ENCODE measurements around the gene HIGD1C. TPM values are rescaled to one million over a fixed set of nuclear protein-coding genes. Genes with fewer than 3 reads are reported as not detected.

The HIGD1C gene
- total RNA-seq, 1 experiment from 2014 or later: not detected

- Histone ChIP-seq H3K27me3 (no peaks in the 10 kb centered on the region), H3K36me3 (no peaks in the 10 kb centered on the region), H3K9me3 (no peaks in the 10 kb centered on the region), H3K4me3 (no peak overlapping the region)
- no peak for DNase-seq
These were observed 3.4 kb downstream of the HIGD1C start for GRCh38 chr12:50955697-50956096.

DNA sequence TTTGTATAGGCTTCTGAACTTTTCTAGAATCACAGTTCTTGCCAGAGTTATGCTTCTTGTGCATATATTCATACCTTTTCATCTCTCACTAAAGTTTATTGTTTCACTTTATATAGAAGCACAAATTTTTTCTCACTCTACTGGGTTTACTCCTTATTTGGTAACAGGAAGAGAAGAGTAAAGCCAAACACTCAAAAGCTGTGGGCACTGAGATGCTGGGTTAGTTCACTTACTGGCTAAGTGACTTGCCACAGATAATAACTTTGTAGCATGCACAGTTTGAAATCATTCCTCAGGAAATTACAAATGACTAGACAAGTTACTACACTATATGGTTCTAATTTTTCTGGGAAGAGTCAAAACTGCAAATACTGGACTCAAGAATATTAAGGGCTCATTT lies 7.8 kb downstream of the HIGD1C start:
- Histone ChIP-seq H3K9me3 (no peaks in the 10 kb centered on the region), H3K36me3 (no peaks in the 10 kb centered on the region), H3K27me3 (no peaks in the 10 kb centered on the region), H3K4me3 (no peak overlapping the region)
- no peak for DNase-seq

DNA sequence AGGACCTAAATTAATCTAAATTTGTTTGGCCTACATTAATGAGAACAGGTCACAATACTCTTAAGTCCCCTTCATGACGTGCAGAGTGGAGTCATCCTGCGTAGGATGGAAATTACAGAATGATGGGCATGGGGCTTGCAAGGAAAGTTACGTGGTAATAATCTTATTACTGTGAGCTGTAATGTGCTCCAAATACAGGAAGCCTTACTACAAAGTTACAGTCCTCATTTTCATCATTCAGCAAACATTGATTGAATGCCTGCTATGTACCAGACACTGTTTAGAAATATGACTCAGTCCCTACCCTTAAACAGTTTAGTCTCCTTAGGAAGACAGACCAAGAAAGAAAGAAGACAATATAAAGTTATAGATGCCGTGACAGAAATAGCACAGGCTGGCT lies 9.4 kb downstream of the HIGD1C start:
- Histone ChIP-seq H3K9me3 (no peaks in the 10 kb centered on the region), H3K36me3 (no peaks in the 10 kb centered on the region), H3K27me3 (no peaks in the 10 kb centered on the region), H3K4me3 (no peak overlapping the region)
- DNase-seq: no peak

DNA sequence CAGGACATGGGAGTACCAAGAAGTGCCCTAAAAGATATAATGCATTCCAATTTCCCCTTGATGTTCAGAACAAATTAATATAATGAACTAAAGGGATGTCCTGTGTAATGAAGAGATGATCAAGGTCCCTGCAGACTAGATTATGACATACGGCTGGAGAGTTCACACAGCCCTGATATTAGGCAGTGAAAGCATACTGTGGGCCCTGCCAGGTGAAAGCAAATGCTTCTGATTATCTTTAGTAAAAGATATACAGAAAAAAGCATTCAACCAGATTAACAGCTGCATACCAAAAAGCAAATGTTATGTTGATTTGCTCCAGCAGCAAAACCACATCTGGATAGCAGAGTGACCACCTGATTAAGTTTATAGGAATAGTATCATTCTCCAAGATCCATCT lies 12.1 kb downstream of the HIGD1C start:
- DNase-seq: no peak
- Histone ChIP-seq H3K27me3 (no peaks in the 10 kb centered on the region), H3K36me3 (no peaks in the 10 kb centered on the region), H3K4me3 (no peak overlapping the region), H3K9me3 (no peaks in the 10 kb centered on the region)

DNA sequence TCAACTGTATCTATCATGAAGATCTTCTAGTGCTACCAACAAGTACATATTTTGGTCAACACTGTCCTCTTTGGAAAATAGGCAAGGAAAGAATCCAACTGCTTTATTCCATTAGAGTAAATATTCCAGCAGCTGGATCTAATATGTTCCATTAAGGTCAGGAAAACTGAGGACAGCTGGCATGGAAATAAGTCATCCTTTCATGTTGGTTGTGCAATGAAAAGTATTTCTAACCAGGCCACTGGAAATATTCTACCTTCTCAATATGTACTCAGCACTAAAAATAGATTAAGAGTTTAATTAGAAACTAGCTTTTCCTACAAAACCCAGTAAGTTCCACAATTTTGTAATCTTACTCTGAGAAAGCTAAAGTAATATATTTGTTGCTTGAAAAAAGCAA lies 19.6 kb downstream of the HIGD1C start:
- Histone ChIP-seq H3K9me3 (no peaks in the 10 kb centered on the region), H3K4me3 (no peak overlapping the region), H3K36me3 (peaks cover 4% of the 10 kb centered on the region; the same call in 1 of the 2 replicates), H3K27me3 (no peaks in the 10 kb centered on the region)
- no peak for DNase-seq

- Histone ChIP-seq H3K36me3 (peaks cover 7% of the 10 kb centered on the region), H3K27me3 (no peaks in the 10 kb centered on the region), H3K4me3 (no peak overlapping the region), H3K9me3 (no peaks in the 10 kb centered on the region)
- DNase-seq: no peak
These were observed 27.2 kb downstream of the HIGD1C start for GRCh38 chr12:50979369-50980052.

GRCh38 chr12:50980545-50980944 lies 28.2 kb downstream of the HIGD1C start:
- H3K9me3 ChIP-seq: no peaks in the 10 kb centered on the region

DNA sequence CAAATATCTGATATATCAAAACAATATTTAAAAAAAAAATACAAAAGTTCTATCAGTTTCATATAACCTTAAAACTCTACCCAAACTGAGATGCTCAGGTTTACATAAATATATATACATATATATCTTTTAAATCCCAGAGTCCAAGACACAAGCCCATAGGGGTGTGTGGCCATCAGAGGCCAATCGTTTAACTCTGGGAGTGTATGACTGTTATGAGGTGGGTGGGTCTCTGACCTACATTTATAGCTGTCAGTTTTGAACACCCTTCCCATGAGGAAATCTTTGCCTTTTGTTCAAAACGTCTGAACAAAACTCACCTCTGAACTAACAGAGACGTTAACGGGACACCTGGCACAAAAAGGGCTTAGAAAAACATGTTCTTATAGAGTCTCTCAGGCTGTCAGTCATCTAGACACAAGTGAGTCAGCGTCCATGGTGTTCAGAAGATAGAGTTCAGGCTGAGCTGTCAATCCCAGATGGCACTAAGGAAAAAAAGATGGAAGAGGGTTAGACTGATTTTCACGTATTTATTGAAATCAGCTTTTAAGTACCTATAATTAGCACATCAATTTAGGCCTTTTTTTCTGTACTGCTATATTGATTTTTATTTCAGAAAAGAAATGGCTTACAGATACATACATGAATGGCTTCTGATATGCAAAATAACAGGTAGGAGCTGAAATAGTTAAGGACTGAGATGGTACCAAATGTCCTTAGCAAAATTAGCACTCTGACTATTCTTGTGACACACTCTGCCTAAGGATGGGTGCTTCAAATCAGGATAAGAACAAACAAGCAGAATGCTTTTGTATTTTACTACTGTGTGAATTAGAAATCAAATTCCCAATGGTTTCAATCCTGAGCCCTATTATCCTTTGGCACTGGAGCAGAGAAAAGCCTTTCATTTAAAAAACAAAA lies 29.2 kb downstream of the HIGD1C start:
- H3K27me3 ChIP-seq: no peaks in the 10 kb centered on the region
- peaks cover 8% of the 10 kb centered on the region for H3K36me3 ChIP-seq
- H3K4me3 ChIP-seq: no peak overlapping the region
- H3K9me3 ChIP-seq: no peaks in the 10 kb centered on the region
- no peak for DNase-seq

More at GRCh38 chr12:50980545-50980944, 28.2 kb downstream of the HIGD1C start:
- no peak overlapping the region for H3K4me3 ChIP-seq
- no peak for DNase-seq
- peaks cover 7% of the 10 kb centered on the region for H3K36me3 ChIP-seq
- no peaks in the 10 kb centered on the region for H3K27me3 ChIP-seq

- DNase-seq: no peak
- peaks cover 26% of the 10 kb centered on the region for H3K36me3 ChIP-seq
- no peak overlapping the region for H3K4me3 ChIP-seq
- H3K9me3 ChIP-seq: no peaks in the 10 kb centered on the region
- no peaks in the 10 kb centered on the region for H3K27me3 ChIP-seq
These were observed 32.4 kb downstream of the HIGD1C start for GRCh38 chr12:50984586-50985298.

DNA sequence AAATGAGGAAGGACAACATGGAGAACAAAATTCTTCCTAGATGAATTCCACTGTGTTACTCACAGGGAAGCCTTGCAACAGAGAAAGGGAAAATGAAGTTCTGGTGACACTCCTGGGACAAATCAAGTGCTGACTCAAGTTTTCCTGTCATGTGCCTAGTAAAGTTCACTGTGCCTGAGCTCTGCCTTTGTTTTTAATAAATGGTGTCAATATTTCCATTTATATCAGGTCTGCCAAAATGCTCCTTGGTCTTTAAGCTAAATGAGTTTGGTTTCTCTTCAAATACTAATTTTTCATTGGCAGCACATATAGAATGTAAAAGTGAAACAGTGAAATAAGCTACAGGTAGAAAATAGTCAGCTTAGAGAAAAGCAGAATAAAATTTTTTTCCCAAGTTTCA lies 33.0 kb downstream of the HIGD1C start:
- no peak overlapping the region for H3K4me3 ChIP-seq

GRCh38 chr12:50986966-50987737 lies 34.8 kb downstream of the HIGD1C start:
- DNase-seq: no peak
- Histone ChIP-seq H3K9me3 (no peaks in the 10 kb centered on the region), H3K36me3 (peaks cover 42% of the 10 kb centered on the region), H3K4me3 (no peak overlapping the region), H3K27me3 (no peaks in the 10 kb centered on the region)

More for the DNA sequence above, 33.0 kb downstream of the HIGD1C start:
- Histone ChIP-seq H3K27me3 (no peaks in the 10 kb centered on the region), H3K36me3 (peaks cover 31% of the 10 kb centered on the region), H3K9me3 (no peaks in the 10 kb centered on the region)
- no peak for DNase-seq

- H3K36me3 ChIP-seq: peaks cover 42% of the 10 kb centered on the region
- no peak for DNase-seq
- H3K4me3 ChIP-seq: no peak overlapping the region
- no peaks in the 10 kb centered on the region for H3K9me3 ChIP-seq
- H3K27me3 ChIP-seq: no peaks in the 10 kb centered on the region
These were observed 35.7 kb downstream of the HIGD1C start for GRCh38 chr12:50988051-50988450.

GRCh38 chr12:50988871-50989270 lies 36.5 kb downstream of the HIGD1C start:
- Histone ChIP-seq H3K36me3 (peaks cover 45% of the 10 kb centered on the region), H3K4me3 (no peak overlapping the region), H3K27me3 (no peaks in the 10 kb centered on the region), H3K9me3 (no peaks in the 10 kb centered on the region)
- DNase-seq: no peak

DNA sequence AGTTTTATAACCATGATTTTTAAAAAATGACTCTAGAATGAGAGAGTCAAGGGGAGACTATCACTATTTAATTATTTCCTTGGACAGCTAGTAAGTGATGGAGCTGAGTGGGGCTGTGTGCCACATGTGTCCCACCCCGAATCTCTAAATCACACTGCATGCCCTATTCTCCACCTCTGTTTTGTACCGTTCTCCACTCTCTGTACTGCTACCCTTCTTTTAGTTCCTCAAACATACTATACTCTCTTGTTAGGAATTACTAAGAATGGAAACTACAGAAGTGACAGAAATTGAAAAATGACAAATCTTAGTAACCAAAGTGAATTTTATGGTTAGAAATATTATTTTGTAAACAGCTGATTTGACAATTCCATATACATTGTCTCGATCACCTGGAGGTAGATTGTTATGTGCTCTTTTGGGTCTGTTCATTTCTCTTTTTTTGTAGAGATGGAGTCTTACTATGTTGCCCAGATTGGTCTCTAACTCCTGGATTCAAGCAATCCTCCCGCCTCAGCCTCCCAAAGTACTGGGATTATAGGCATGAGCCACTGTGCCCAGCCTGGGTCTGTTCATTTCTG lies 37.9 kb downstream of the HIGD1C start:
- Histone ChIP-seq H3K27me3 (no peaks in the 10 kb centered on the region), H3K9me3 (no peaks in the 10 kb centered on the region), H3K36me3 (peaks cover 45% of the 10 kb centered on the region), H3K4me3 (no peak overlapping the region)
- DNase-seq: no peak

- H3K36me3 ChIP-seq: peaks cover 49% of the 10 kb centered on the region
- no peaks in the 10 kb centered on the region for H3K9me3 ChIP-seq
- H3K27me3 ChIP-seq: no peaks in the 10 kb centered on the region
- no peak for DNase-seq
- no peak overlapping the region for H3K4me3 ChIP-seq
These were observed 38.4 kb downstream of the HIGD1C start for GRCh38 chr12:50990791-50991190.

- H3K27me3 ChIP-seq: no peaks in the 10 kb centered on the region
- peaks cover 53% of the 10 kb centered on the region for H3K36me3 ChIP-seq
These were observed 38.9 kb downstream of the HIGD1C start for GRCh38 chr12:50991291-50991690.

More at GRCh38 chr12:50991291-50991690, 38.9 kb downstream of the HIGD1C start:
- no peaks in the 10 kb centered on the region for H3K9me3 ChIP-seq
- no peak for DNase-seq
- no peak overlapping the region for H3K4me3 ChIP-seq
